Fibroblast of villous mesenchyme (primary cell): Measurements from ENCODE around the gene PLPPR2. TPM values are rescaled to one million over a fixed set of nuclear protein-coding genes. Genes with fewer than 3 reads are reported as not detected.
"Not testable (repeated sequence)": the region's sequence is repeated elsewhere in the genome, so short reads cannot be mapped to it uniquely, and the experiment has no call there.

ENCODE experiments used
- DNase-seq: peaks from one replicate; pipeline ENCODE4 v3.0.0-alpha.2; 2010; ENCODE audit warnings: low read depth
- H3K4me3 ChIP-seq: 2 replicates; pipeline ENCODE4 v1.5.1; 2011; ENCODE audit warnings: low read depth, mild to moderate bottlenecking, low read length
- total RNA-seq: library from RNA; depleted of rRNA; stranded (reverse); fragments of >200 nt; gene quantifications from 2 replicates; pipeline ENCODE4 v1.2.3, GENCODE V29; 2012
- TF ChIP-seq, protein P1 (sequence below): IDR thresholded peaks from 2 replicates; pipeline ENCODE4 v1.5.1; 2012; ENCODE audit warnings: low read depth, mild to moderate bottlenecking, low read length; ENCODE audit not compliant: insufficient read depth

PLPPR2 gene
- total RNA-seq, 1 donor: 16.8 TPM

DNA sequence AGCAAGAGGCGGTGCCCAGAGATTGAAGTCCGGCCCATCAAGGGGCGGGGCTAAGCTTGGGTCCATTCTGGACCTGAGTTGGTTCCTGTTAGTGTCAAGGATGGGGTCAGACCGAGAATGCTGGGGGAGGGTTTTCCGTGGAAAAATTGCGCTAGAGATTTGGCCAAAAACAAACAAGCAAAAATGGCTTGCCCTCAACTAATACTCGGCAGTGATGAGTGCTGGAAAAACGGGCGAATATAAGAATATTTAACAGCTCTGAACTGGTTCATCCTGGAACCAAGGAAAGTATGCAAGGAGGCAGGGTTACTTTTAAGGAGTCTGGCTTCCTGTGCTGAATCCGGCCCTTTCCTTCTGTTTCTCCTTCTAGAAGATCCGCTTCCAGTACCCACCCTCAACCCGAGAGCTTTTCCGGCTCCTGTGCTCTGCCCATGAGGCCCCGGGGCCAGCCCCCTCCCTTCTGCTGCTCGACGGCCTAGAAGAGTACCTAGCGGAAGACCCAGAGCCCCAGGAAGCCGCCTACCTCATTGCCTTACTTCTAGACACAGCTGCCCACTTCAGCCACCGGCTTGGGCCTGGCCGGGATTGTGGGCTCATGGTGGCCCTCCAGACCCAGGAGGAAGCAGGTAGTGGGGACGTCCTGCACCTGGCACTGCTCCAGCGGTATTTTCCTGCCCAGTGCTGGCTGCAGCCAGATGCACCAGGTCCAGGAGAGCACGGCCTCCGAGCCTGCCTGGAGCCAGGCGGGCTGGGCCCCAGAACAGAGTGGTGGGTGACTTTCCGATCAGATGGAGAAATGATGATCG, 20.1 kb downstream of the PLPPR2 start:
- no peak for DNase-seq
- peak overlapping the region; percentile 75 for H3K4me3 ChIP-seq
- TF ChIP-seq, protein P1, sequence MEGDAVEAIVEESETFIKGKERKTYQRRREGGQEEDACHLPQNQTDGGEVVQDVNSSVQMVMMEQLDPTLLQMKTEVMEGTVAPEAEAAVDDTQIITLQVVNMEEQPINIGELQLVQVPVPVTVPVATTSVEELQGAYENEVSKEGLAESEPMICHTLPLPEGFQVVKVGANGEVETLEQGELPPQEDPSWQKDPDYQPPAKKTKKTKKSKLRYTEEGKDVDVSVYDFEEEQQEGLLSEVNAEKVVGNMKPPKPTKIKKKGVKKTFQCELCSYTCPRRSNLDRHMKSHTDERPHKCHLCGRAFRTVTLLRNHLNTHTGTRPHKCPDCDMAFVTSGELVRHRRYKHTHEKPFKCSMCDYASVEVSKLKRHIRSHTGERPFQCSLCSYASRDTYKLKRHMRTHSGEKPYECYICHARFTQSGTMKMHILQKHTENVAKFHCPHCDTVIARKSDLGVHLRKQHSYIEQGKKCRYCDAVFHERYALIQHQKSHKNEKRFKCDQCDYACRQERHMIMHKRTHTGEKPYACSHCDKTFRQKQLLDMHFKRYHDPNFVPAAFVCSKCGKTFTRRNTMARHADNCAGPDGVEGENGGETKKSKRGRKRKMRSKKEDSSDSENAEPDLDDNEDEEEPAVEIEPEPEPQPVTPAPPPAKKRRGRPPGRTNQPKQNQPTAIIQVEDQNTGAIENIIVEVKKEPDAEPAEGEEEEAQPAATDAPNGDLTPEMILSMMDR: no peak

DNA sequence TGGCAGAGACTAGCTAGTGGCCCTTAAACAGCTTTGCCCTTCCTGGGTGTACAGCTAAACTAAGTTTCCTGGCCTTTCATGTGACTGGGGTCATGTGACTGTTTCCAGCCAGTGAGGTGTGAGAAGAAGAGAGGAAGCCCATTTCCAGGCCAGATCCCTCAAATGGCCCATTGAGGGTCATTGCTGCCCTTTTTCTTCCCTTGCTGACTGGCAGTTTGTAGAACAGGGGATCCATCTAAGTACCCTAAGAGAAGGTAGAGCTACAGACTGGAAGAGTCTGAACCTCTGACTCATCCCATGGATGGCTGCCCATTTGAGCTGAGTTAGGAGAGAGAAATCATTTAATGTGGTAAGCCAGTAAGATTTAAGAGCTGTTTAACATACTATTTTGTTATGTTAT, 22.0 kb downstream of the PLPPR2 start:
- DNase-seq: peak; percentile 85
- TF ChIP-seq, protein P1: no peak
- H3K4me3 ChIP-seq: no peak overlapping the region

DNA sequence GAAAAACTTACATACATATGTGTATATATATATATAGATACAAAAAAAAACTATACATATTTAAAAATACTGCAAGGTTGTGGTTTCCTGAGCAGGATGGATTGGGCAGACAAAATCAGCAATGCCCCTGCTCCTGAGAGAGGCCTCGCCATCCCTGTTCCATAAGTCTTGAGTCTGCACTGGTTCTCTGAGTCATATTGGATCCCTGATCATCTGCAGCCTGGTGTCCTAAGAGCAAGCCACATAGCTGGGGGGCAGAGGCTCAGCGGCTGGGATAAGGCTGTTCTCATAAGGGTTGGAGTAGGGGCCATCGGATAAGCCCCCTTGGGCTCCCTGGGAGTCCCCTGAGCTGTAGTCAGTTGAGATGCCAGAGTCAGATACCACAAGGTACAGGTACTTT, 22.5 kb downstream of the PLPPR2 start:
- DNase-seq: no peak
- TF ChIP-seq, protein P1: no peak
- no peak overlapping the region for H3K4me3 ChIP-seq

DNA sequence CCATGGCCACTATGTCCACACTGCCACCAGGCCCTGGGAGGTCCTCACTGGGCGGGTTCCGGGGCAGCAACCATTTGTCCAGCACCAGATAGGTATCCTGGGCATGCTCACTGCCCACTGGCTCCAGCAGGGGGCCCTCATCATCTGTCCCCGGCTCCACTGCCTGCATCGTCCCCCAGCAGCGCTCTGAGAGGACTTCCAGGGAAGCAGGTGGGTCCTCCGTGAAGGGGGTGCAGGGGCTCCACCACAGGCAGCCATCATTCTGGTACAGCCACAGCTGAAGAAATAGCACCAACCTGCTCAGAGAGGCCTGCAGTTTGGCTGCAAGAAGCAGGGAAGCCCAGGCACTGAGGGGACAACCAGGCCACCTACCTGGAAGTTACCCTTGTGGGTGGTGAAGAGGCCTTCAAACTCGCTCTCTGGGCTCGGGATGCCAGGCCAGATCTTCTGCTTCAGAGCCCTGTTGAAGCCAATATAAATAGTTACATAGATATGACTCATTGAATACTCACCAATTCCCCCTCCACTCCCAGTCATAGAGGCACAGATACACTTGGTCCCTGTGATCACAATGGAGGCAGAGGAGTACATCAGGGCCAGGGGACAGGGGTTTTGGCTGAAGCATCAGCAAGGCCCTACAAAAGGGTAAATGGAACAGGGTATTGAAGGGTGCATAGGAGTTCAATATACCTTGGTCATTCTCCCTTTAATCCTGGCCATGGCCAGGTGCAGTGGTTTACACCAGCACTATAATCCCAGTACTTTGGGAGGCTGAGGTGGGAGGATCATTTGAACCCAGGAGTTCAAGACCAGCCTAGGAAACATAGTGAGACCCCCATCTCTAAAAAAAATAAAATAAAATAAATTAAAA, 23.3 kb downstream of the PLPPR2 start:
- peak; percentile 37 for DNase-seq
- TF ChIP-seq, protein P1: peak; percentile 77
- H3K4me3 ChIP-seq: no peak overlapping the region

DNA sequence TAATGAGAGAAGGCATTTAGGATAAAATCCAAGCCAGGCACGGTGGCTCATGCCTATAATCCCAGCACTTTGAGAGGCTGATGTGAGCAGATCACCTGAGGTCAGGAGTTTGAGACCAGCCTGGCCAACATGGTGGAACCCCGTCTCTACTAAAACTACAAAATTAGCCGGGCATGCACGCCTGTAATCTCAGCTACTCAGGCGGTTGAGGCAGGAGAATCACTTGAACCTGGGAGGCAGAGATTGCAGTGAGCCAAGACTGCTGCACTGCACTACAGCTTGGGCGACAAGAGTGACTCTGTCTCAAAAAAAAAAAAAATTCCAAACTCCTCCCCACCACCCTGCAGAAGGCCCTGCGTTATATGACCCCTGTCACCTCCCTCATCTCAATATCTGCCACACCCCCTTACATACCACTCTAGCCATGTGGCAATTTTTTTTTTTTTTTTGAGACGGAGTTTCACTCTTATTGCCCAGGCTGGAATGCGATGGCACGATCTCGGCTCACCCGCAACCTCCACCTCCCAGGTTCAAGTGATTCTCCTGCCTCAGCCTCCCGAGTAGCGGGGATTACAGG, 24.1 kb downstream of the PLPPR2 start:
- not testable (repeated sequence) for DNase-seq, H3K4me3 ChIP-seq

DNA sequence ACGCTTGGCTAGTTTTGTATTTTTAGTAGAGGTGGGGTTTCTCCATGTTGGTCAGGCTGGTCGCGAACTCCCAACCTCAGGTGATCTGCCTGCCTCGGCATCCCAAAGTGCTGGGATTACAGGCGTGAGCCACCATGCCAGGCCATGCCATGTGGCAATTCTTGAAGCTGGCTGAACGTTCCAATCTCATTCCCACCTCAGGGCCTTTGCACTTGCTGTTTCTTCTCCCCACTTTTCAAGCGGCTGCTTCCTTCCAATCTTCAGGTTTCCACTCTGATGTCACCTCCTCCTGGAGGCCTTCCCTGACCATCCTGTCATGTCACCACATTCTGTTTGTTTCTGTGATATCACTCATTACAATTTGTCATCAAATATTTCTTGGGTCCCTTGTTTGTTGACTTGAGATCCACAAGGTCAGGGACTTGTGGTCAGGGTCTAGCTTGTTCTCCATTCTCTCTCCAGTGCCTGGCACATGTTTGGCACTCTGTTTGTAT, 24.7 kb downstream of the PLPPR2 start:
- H3K4me3 ChIP-seq: no peak overlapping the region
- no peak for DNase-seq
- TF ChIP-seq, protein P1: no peak
